ENCODE results near the gene SPECC1.

The SPECC1 gene

GRCh38 chr17:20284570-20285295, 275.6 kb downstream of the SPECC1 start:
- CTCF ChIA-PET = no interaction called here
- POLR2A ChIA-PET = no interaction called here
- no peak for DNase-seq (ENCODE audit: extremely low spot score)
- TF ChIP-seq L3MBTL2 (conservative IDR thresholded peaks at IDR 0.05) (no peak), CTBP1 (IDR thresholded peaks at IDR 0.05; ENCODE audit: borderline replicate concordance) (no peak), ZNF384 (IDR thresholded peaks at IDR 0.05) (no peak), ELF4 (IDR thresholded peaks at IDR 0.05) (no peak), PKNOX1 (IDR thresholded peaks at IDR 0.05) (no peak), FOXM1 (IDR thresholded peaks at IDR 0.05; ENCODE audit: borderline replicate concordance) (no peak), SP1 (IDR thresholded peaks at IDR 0.05) (no peak), FOXK2 (IDR thresholded peaks at IDR 0.05) (no peak), NFRKB (IDR thresholded peaks at IDR 0.05) (no peak), SUZ12 (IDR thresholded peaks at IDR 0.05) (no peak)

GRCh38 chr17:20289984-20290383, 280.8 kb downstream of the SPECC1 start:
- TF ChIP-seq LEF1 (IDR thresholded peaks at IDR 0.05; ENCODE audit: borderline replicate concordance) (no peak), FOXK2 (IDR thresholded peaks at IDR 0.05) (no peak), CTBP1 (IDR thresholded peaks at IDR 0.05; ENCODE audit: borderline replicate concordance) (no peak), PKNOX1 (IDR thresholded peaks at IDR 0.05) (no peak), SUZ12 (IDR thresholded peaks at IDR 0.05) (no peak), FOXA1 (IDR thresholded peaks at IDR 0.05) (no peak), FOXM1 (IDR thresholded peaks at IDR 0.05; ENCODE audit: borderline replicate concordance) (no peak)
- POLR2A ChIA-PET = no interaction called here
- no peak for DNase-seq (ENCODE audit: extremely low spot score)
- CTCF ChIA-PET = no interaction called here

- TF ChIP-seq CTBP1 (IDR thresholded peaks at IDR 0.05; ENCODE audit: borderline replicate concordance) (no peak), HDGF (IDR thresholded peaks at IDR 0.05; ENCODE audit: borderline replicate concordance) (no peak), L3MBTL2 (conservative IDR thresholded peaks at IDR 0.05) (no peak), SP1 (IDR thresholded peaks at IDR 0.05) (no peak), LEF1 (IDR thresholded peaks at IDR 0.05; ENCODE audit: borderline replicate concordance) (no peak), ZNF384 (IDR thresholded peaks at IDR 0.05) (no peak), ELF4 (IDR thresholded peaks at IDR 0.05) (no peak)
- no peak for DNase-seq (ENCODE audit: extremely low spot score)
- POLR2A ChIA-PET = no interaction called here
- CTCF ChIA-PET = no interaction called here
Measured at GRCh38 chr17:20291853-20292252, 282.7 kb downstream of the SPECC1 start.

- no peak for DNase-seq (ENCODE audit: extremely low spot score)
- CTCF ChIA-PET = no interaction called here
- TF ChIP-seq LEF1 (IDR thresholded peaks at IDR 0.05; ENCODE audit: borderline replicate concordance) (no peak), ELF4 (IDR thresholded peaks at IDR 0.05) (no peak)
- POLR2A ChIA-PET = no interaction called here
Measured at GRCh38 chr17:20293501-20293900, 284.3 kb downstream of the SPECC1 start.

GRCh38 chr17:20294120-20294519, 285.0 kb downstream of the SPECC1 start:
- ChIA-PET POLR2A (no interaction called here), CTCF (no interaction called here)
- no peak for DNase-seq (ENCODE audit: extremely low spot score)
- no peak for TF ChIP-seq FOXK2 (IDR thresholded peaks at IDR 0.05)
- TF ChIP-seq L3MBTL2 (conservative IDR thresholded peaks at IDR 0.05) = no peak
- TF ChIP-seq NFRKB (IDR thresholded peaks at IDR 0.05) = no peak
- TF ChIP-seq FOXM1 (IDR thresholded peaks at IDR 0.05; ENCODE audit: borderline replicate concordance) = no peak
- no peak for TF ChIP-seq ARNT (IDR thresholded peaks at IDR 0.05)
- TF ChIP-seq ELF4 (IDR thresholded peaks at IDR 0.05) = no peak
- no peak for TF ChIP-seq PKNOX1 (IDR thresholded peaks at IDR 0.05)
- no peak for TF ChIP-seq FOXA1 (IDR thresholded peaks at IDR 0.05)
- TF ChIP-seq LEF1 (IDR thresholded peaks at IDR 0.05; ENCODE audit: borderline replicate concordance) = no peak
- TF ChIP-seq CTBP1 (IDR thresholded peaks at IDR 0.05; ENCODE audit: borderline replicate concordance) = no peak
- TF ChIP-seq HDGF (IDR thresholded peaks at IDR 0.05; ENCODE audit: borderline replicate concordance) = no peak
- no peak for TF ChIP-seq TARDBP (IDR thresholded peaks at IDR 0.05)
- no peak for TF ChIP-seq SUZ12 (IDR thresholded peaks at IDR 0.05)
- TF ChIP-seq ZNF384 (IDR thresholded peaks at IDR 0.05) = no peak
- TF ChIP-seq BHLHE40 (IDR thresholded peaks at IDR 0.05; ENCODE audit: borderline replicate concordance) = no peak
- no peak for TF ChIP-seq SP1 (IDR thresholded peaks at IDR 0.05)

- TF ChIP-seq FOXM1 (IDR thresholded peaks at IDR 0.05; ENCODE audit: borderline replicate concordance) (no peak), FOXK2 (IDR thresholded peaks at IDR 0.05) (no peak), ZNF384 (IDR thresholded peaks at IDR 0.05) (no peak), SP1 (IDR thresholded peaks at IDR 0.05) (no peak)
- ChIA-PET POLR2A (no interaction called here), CTCF (interaction anchor here (0.6 kb wide), 1 partner anchor 63 kb away, joined by 3 read pairs; no protein-coding TSS in a partner anchor)
- no peak for DNase-seq (ENCODE audit: extremely low spot score)
Measured at GRCh38 chr17:20299013-20299412, 289.9 kb downstream of the SPECC1 start.

GRCh38 chr17:20300436-20300934, 291.3 kb downstream of the SPECC1 start:
- CTCF ChIA-PET = no interaction called here
- no peak for DNase-seq (ENCODE audit: extremely low spot score)

More at GRCh38 chr17:20300436-20300934, 291.3 kb downstream of the SPECC1 start:
- POLR2A ChIA-PET = no interaction called here
- TF ChIP-seq PKNOX1 (IDR thresholded peaks at IDR 0.05) (no peak), SP1 (IDR thresholded peaks at IDR 0.05) (no peak), NFRKB (IDR thresholded peaks at IDR 0.05) (no peak), TARDBP (IDR thresholded peaks at IDR 0.05) (no peak), FOXA1 (IDR thresholded peaks at IDR 0.05) (no peak), FOXK2 (IDR thresholded peaks at IDR 0.05) (no peak), SUZ12 (IDR thresholded peaks at IDR 0.05) (no peak), ARNT (IDR thresholded peaks at IDR 0.05) (no peak), BHLHE40 (IDR thresholded peaks at IDR 0.05; ENCODE audit: borderline replicate concordance) (no peak), HDGF (IDR thresholded peaks at IDR 0.05; ENCODE audit: borderline replicate concordance) (no peak), LEF1 (IDR thresholded peaks at IDR 0.05; ENCODE audit: borderline replicate concordance) (no peak), FOXM1 (IDR thresholded peaks at IDR 0.05; ENCODE audit: borderline replicate concordance) (no peak), ZNF384 (IDR thresholded peaks at IDR 0.05) (no peak), CTBP1 (IDR thresholded peaks at IDR 0.05; ENCODE audit: borderline replicate concordance) (no peak), L3MBTL2 (conservative IDR thresholded peaks at IDR 0.05) (no peak), ELF4 (IDR thresholded peaks at IDR 0.05) (no peak)

All from HEK293T (cell line).